HG03135 (cell line): ENCODE data around the gene STARD13.
A peak's percentile ranks its signal among the peaks of the same experiment; 100 is the strongest.

Source experiments
- ATAC-seq: cut with Tn5 transposase; IDR thresholded peaks from one replicate; pipeline ENCODE4 v1.9.1; 2021; ENCODE audit warnings: mild to moderate bottlenecking, moderate library complexity; ENCODE audit not compliant: unreplicated experiment

The STARD13 gene

GRCh38 chr13:33285420-33286124 lies at the start of gene STARD13:
Gene STARD13, minus strand, starts transcription at chr13:33285755. Its CDS starts 117 bp downstream, at chr13:33285638.
- peak; percentile 51 for ATAC-seq

- ATAC-seq: no peak
These were observed 49.3 kb upstream of the STARD13 start for GRCh38 chr13:33334831-33335230.

GRCh38 chr13:33331962-33332361 lies 46.4 kb upstream of the STARD13 start:
- ATAC-seq: no peak

GRCh38 chr13:33330483-33330882 lies 44.9 kb upstream of the STARD13 start:
- no peak for ATAC-seq

- ATAC-seq: no peak
These were observed 43.1 kb upstream of the STARD13 start for GRCh38 chr13:33328701-33329100.

- ATAC-seq: no peak
These were observed 41.2 kb upstream of the STARD13 start for GRCh38 chr13:33326723-33327122.

- no peak for ATAC-seq
These were observed 40.7 kb upstream of the STARD13 start for GRCh38 chr13:33326246-33326645.

GRCh38 chr13:33323801-33324510 lies 38.4 kb upstream of the STARD13 start:
- no peak for ATAC-seq

GRCh38 chr13:33322965-33323668 lies 37.6 kb upstream of the STARD13 start:
- no peak for ATAC-seq

GRCh38 chr13:33322543-33322809 lies 36.9 kb upstream of the STARD13 start:
- no peak for ATAC-seq

- no peak for ATAC-seq
These were observed 36.4 kb upstream of the STARD13 start for GRCh38 chr13:33321686-33322542.

- no peak for ATAC-seq
These were observed 34.3 kb upstream of the STARD13 start for GRCh38 chr13:33319859-33320258.

GRCh38 chr13:33318744-33319143 lies 33.2 kb upstream of the STARD13 start:
- no peak for ATAC-seq

GRCh38 chr13:33318037-33318436 lies 32.5 kb upstream of the STARD13 start:
- ATAC-seq: no peak

- no peak for ATAC-seq
These were observed 31.3 kb upstream of the STARD13 start for GRCh38 chr13:33316890-33317289.

GRCh38 chr13:33313504-33313903 lies 27.9 kb upstream of the STARD13 start:
- ATAC-seq: no peak

GRCh38 chr13:33312861-33313212 lies 27.3 kb upstream of the STARD13 start:
- ATAC-seq: no peak

GRCh38 chr13:33312150-33312860 lies 26.8 kb upstream of the STARD13 start:
- ATAC-seq: no peak

- no peak for ATAC-seq
These were observed 25.5 kb upstream of the STARD13 start for GRCh38 chr13:33311040-33311439.

GRCh38 chr13:33310245-33311038 lies 24.9 kb upstream of the STARD13 start:
- no peak for ATAC-seq
